ENCODE data around the gene RPS6KA2.

RPS6KA2 gene

GRCh38 chr6:166462461-166463135, 164.5 kb downstream of the RPS6KA2 start:
- H2AFZ ChIP-seq (ENCODE audit: insufficient read depth, low read length, poor library complexity) = no peak overlapping the region
- H3K4me2 ChIP-seq (ENCODE audit: low read length) = no peak overlapping the region
- H2BK12ac ChIP-seq (ENCODE audit: low read length) = no peak overlapping the region
- H3K27ac ChIP-seq (ENCODE audit: low read depth, low read length) = no peak overlapping the region
- H3K4me3 ChIP-seq (ENCODE audit: low read depth, low read length) = peak overlapping the region; percentile 16
- WGBS (ENCODE audit: extremely low coverage, insufficient coverage, insufficient read length) = no CpG with 5 or more reads among the region's 25 CpGs
- no peak overlapping the region for H3K14ac ChIP-seq (ENCODE audit: low read length)
- no peak for DNase-seq
- no peaks in the 10 kb centered on the region for H3K79me2 ChIP-seq (ENCODE audit: control insufficient read depth, insufficient read depth, low read length, poor library complexity)
- H3K9me3 ChIP-seq (ENCODE audit: insufficient read depth, low read depth, low read length) = no peaks in the 10 kb centered on the region
- H3K4me1 ChIP-seq (ENCODE audit: control insufficient read depth in 1 of 2, insufficient read depth in 2 of 2, low read length in 2 of 2) = peaks cover 6 to 14% of the 10 kb centered on the region in 2 experiments
- H3K36me3 ChIP-seq (ENCODE audit: control insufficient read depth in 1 of 2, insufficient read depth in 2 of 2, low read length in 2 of 2) = peaks cover 3 to 5% of the 10 kb centered on the region in 2 experiments
- no peaks in the 10 kb centered on the region for H3K79me1 ChIP-seq (ENCODE audit: low read length)
- H3K18ac ChIP-seq (ENCODE audit: low read length) = no peak overlapping the region
- H3K9ac ChIP-seq (ENCODE audit: low read length) = no peak overlapping the region
- no peak overlapping the region for H3K4ac ChIP-seq (ENCODE audit: low read depth, low read length)
- H2BK5ac ChIP-seq (ENCODE audit: low read depth, low read length, poor library complexity) = no peak overlapping the region
- H2AK5ac ChIP-seq (ENCODE audit: low read length) = no peak overlapping the region
- H3K27me3 ChIP-seq (ENCODE audit: insufficient read depth, low read length) = no peaks in the 10 kb centered on the region
- no peak overlapping the region for H4K8ac ChIP-seq (ENCODE audit: low read depth, low read length)
- no peak overlapping the region for H4K91ac ChIP-seq (ENCODE audit: low read depth, low read length)
- no peak overlapping the region for H3K23ac ChIP-seq (ENCODE audit: low read length)
- H4K12ac ChIP-seq (ENCODE audit: low read depth, low read length) = no peak overlapping the region
- H2BK120ac ChIP-seq (ENCODE audit: insufficient read depth, low read length, poor library complexity) = no peak overlapping the region

- Histone ChIP-seq H3K4me1 (ENCODE audit: control insufficient read depth in 1 of 2, insufficient read depth in 2 of 2, low read length in 2 of 2) (peaks cover 6 to 14% of the 10 kb centered on the region in 2 experiments), H4K91ac (ENCODE audit: low read depth, low read length) (no peak overlapping the region), H3K14ac (ENCODE audit: low read length) (no peak overlapping the region), H3K27me3 (ENCODE audit: insufficient read depth, low read length) (no peaks in the 10 kb centered on the region), H3K18ac (ENCODE audit: low read length) (no peak overlapping the region), H2BK5ac (ENCODE audit: low read depth, low read length, poor library complexity) (no peak overlapping the region), H2AK5ac (ENCODE audit: low read length) (no peak overlapping the region), H3K9ac (ENCODE audit: low read length) (no peak overlapping the region), H3K4ac (ENCODE audit: low read depth, low read length) (no peak overlapping the region), H3K23ac (ENCODE audit: low read length) (no peak overlapping the region), H3K27ac (ENCODE audit: low read depth, low read length) (no peak overlapping the region), H3K79me2 (ENCODE audit: control insufficient read depth, insufficient read depth, low read length, poor library complexity) (no peaks in the 10 kb centered on the region), H3K4me3 (ENCODE audit: low read depth, low read length) (peak overlapping the region; percentile 16), H4K8ac (ENCODE audit: low read depth, low read length) (no peak overlapping the region), H4K12ac (ENCODE audit: low read depth, low read length) (no peak overlapping the region), H2BK120ac (ENCODE audit: insufficient read depth, low read length, poor library complexity) (no peak overlapping the region), H2BK12ac (ENCODE audit: low read length) (no peak overlapping the region), H3K79me1 (ENCODE audit: low read length) (no peaks in the 10 kb centered on the region), H2AFZ (ENCODE audit: insufficient read depth, low read length, poor library complexity) (no peak overlapping the region), H3K9me3 (ENCODE audit: insufficient read depth, low read depth, low read length) (no peaks in the 10 kb centered on the region), H3K4me2 (ENCODE audit: low read length) (no peak overlapping the region), H3K36me3 (ENCODE audit: control insufficient read depth in 1 of 2, insufficient read depth in 2 of 2, low read length in 2 of 2) (peaks cover 3 to 5% of the 10 kb centered on the region in 2 experiments)
- no CpG with 5 or more reads among the region's 9 CpGs for WGBS (ENCODE audit: extremely low coverage, insufficient coverage, insufficient read length)
- no peak for DNase-seq
These were observed 165.1 kb downstream of the RPS6KA2 start for GRCh38 chr6:166461821-166462460.

GRCh38 chr6:166460473-166461437, 166.3 kb downstream of the RPS6KA2 start:
- H2AFZ ChIP-seq (ENCODE audit: insufficient read depth, low read length, poor library complexity) = no peak overlapping the region
- no peak overlapping the region for H3K18ac ChIP-seq (ENCODE audit: low read length)
- no peak overlapping the region for H2BK120ac ChIP-seq (ENCODE audit: insufficient read depth, low read length, poor library complexity)
- no peak overlapping the region for H3K9ac ChIP-seq (ENCODE audit: low read length)
- peaks cover 3 to 8% of the 10 kb centered on the region in 2 experiments for H3K36me3 ChIP-seq (ENCODE audit: control insufficient read depth in 1 of 2, insufficient read depth in 2 of 2, low read length in 2 of 2)
- no peak overlapping the region for H4K12ac ChIP-seq (ENCODE audit: low read depth, low read length)
- H3K23ac ChIP-seq (ENCODE audit: low read length) = no peak overlapping the region
- H3K4me1 ChIP-seq (ENCODE audit: control insufficient read depth in 1 of 2, insufficient read depth in 2 of 2, low read length in 2 of 2) = peaks cover 5 to 8% of the 10 kb centered on the region in 2 experiments
- H3K27me3 ChIP-seq (ENCODE audit: insufficient read depth, low read length) = no peaks in the 10 kb centered on the region
- H3K4ac ChIP-seq (ENCODE audit: low read depth, low read length) = no peak overlapping the region
- no peaks in the 10 kb centered on the region for H3K79me2 ChIP-seq (ENCODE audit: control insufficient read depth, insufficient read depth, low read length, poor library complexity)
- H3K9me3 ChIP-seq (ENCODE audit: insufficient read depth, low read depth, low read length) = no peaks in the 10 kb centered on the region
- H3K14ac ChIP-seq (ENCODE audit: low read length) = no peak overlapping the region
- H3K4me3 ChIP-seq (ENCODE audit: low read depth, low read length) = no peak overlapping the region
- no peak overlapping the region for H3K27ac ChIP-seq (ENCODE audit: low read depth, low read length)
- H4K8ac ChIP-seq (ENCODE audit: low read depth, low read length) = no peak overlapping the region
- H4K91ac ChIP-seq (ENCODE audit: low read depth, low read length) = no peak overlapping the region
- H2BK12ac ChIP-seq (ENCODE audit: low read length) = no peak overlapping the region
- DNase-seq = no peak
- no peak overlapping the region for H3K4me2 ChIP-seq (ENCODE audit: low read length)
- H2AK5ac ChIP-seq (ENCODE audit: low read length) = no peak overlapping the region
- no CpG with 5 or more reads among the region's 25 CpGs for WGBS (ENCODE audit: extremely low coverage, insufficient coverage, insufficient read length)
- no peaks in the 10 kb centered on the region for H3K79me1 ChIP-seq (ENCODE audit: low read length)
- H2BK5ac ChIP-seq (ENCODE audit: low read depth, low read length, poor library complexity) = no peak overlapping the region

- Histone ChIP-seq H3K18ac (ENCODE audit: low read length) (no peak overlapping the region), H4K12ac (ENCODE audit: low read depth, low read length) (no peak overlapping the region), H3K4me2 (ENCODE audit: low read length) (no peak overlapping the region), H4K8ac (ENCODE audit: low read depth, low read length) (no peak overlapping the region), H2AFZ (ENCODE audit: insufficient read depth, low read length, poor library complexity) (no peak overlapping the region), H2AK5ac (ENCODE audit: low read length) (no peak overlapping the region), H4K91ac (ENCODE audit: low read depth, low read length) (no peak overlapping the region), H3K4me3 (ENCODE audit: low read depth, low read length) (no peak overlapping the region), H2BK120ac (ENCODE audit: insufficient read depth, low read length, poor library complexity) (no peak overlapping the region), H3K14ac (ENCODE audit: low read length) (no peak overlapping the region), H3K79me2 (ENCODE audit: control insufficient read depth, insufficient read depth, low read length, poor library complexity) (no peaks in the 10 kb centered on the region), H3K9me3 (ENCODE audit: insufficient read depth, low read depth, low read length) (no peaks in the 10 kb centered on the region), H3K4me1 (ENCODE audit: control insufficient read depth in 1 of 2, insufficient read depth in 2 of 2, low read length in 2 of 2) (peaks cover 3 to 5% of the 10 kb centered on the region in 2 experiments), H2BK5ac (ENCODE audit: low read depth, low read length, poor library complexity) (no peak overlapping the region), H3K9ac (ENCODE audit: low read length) (no peak overlapping the region), H3K23ac (ENCODE audit: low read length) (no peak overlapping the region), H3K36me3 (ENCODE audit: control insufficient read depth in 1 of 2, insufficient read depth in 2 of 2, low read length in 2 of 2) (peaks cover 5 to 8% of the 10 kb centered on the region in 2 experiments), H3K27ac (ENCODE audit: low read depth, low read length) (no peak overlapping the region), H3K79me1 (ENCODE audit: low read length) (no peaks in the 10 kb centered on the region), H3K4ac (ENCODE audit: low read depth, low read length) (no peak overlapping the region), H2BK12ac (ENCODE audit: low read length) (no peak overlapping the region), H3K27me3 (ENCODE audit: insufficient read depth, low read length) (no peaks in the 10 kb centered on the region)
- DNase-seq = no peak
- no CpG with 5 or more reads among the region's 10 CpGs for WGBS (ENCODE audit: extremely low coverage, insufficient coverage, insufficient read length)
These were observed 167.1 kb downstream of the RPS6KA2 start for GRCh38 chr6:166459906-166460305.
